Endothelial cell of umbilical vein (primary cell): ENCODE measurements around the gene PACSIN2. TPM values are rescaled to one million over a fixed set of nuclear protein-coding genes. Genes with fewer than 3 reads are reported as not detected.

ENCODE experiments used
- BruUV-seq: library from RNA; stranded (reverse); fragments of 400-500 nt; replicated peaks from 2 replicates; lab custom pipeline; 2021; lab: Mats Ljungman, UMichigan
- CTCF ChIA-PET: fragments of 300-600, 350-600 bp; sonication (Branson Sonifier 250); formaldehyde crosslinking; loops from one replicate; lab custom pipeline; 2021; ENCODE audit warnings: antibody characterized with exemption, inconsistent platforms; lab: Charles Lee
- POLR2A ChIA-PET: fragments of 300-600, 350-600 bp; sonication (Branson Sonifier 250); formaldehyde crosslinking; loops from one replicate; lab custom pipeline; 2021; ENCODE audit warnings: antibody characterized with exemption, inconsistent platforms; lab: Charles Lee
- DNase-seq: peaks from one replicate; pipeline ENCODE4 v3.0.0-alpha.2; 2011; ENCODE audit warnings: low read depth, low spot score
- FAIRE-seq: peaks from 2 replicates; lab custom pipeline; 2011; peaks lifted over from hg19 to GRCh38; lab: Jason Lieb, UNC
- H2AFZ ChIP-seq: 2 replicates; pipeline ENCODE4 v1.6.0; 2012; ENCODE audit warnings: low read depth, low read length, control low read depth, inconsistent platforms
- H3K27ac ChIP-seq: 2 replicates; pipeline ENCODE4 v1.5.1; 2011; ENCODE audit warnings: low read depth, mild to moderate bottlenecking, control low read depth, low read length, moderate library complexity; ENCODE audit not compliant: insufficient read depth
- H3K27me3 ChIP-seq, 2 experiments: 2 replicates each; pipeline versions ENCODE4 v1.6.0 to v1.6.1; 2011; ENCODE audit warnings: low read length in 2 of 2, mixed read lengths in 1 of 2; ENCODE audit not compliant: control insufficient read depth in 2 of 2, insufficient read depth in 2 of 2
- H3K36me3 ChIP-seq, 2 experiments: 2 replicates in 1 of 2; 3 replicates in 1 of 2; pipeline ENCODE4 v1.5.1; 2011; ENCODE audit warnings: low read length in 2 of 2, mild to moderate bottlenecking in 1 of 2, moderate library complexity in 1 of 2; ENCODE audit not compliant: control insufficient read depth in 2 of 2, insufficient read depth in 2 of 2; ENCODE audit errors: extremely low read depth in 1 of 2
- H3K4me1 ChIP-seq: 3 replicates; pipeline ENCODE4 v1.5.1; 2011; ENCODE audit warnings: mild to moderate bottlenecking, low read length; ENCODE audit not compliant: control insufficient read depth, insufficient read depth; ENCODE audit errors: extremely low read depth
- H3K4me2 ChIP-seq: 2 replicates; pipeline ENCODE4 v1.6.1; 2011; ENCODE audit warnings: low read length, control low read depth, mixed read lengths; ENCODE audit not compliant: insufficient read depth
- H3K4me3 ChIP-seq, 3 experiments: fragments of 200-600 bp in 1 of 3; sonication (generic), shearing (Covaris generic) in 1 of 3; replicated peaks in 1 of 3; 2 replicates each; pipeline ENCODE4 v1.5.1; 2011 to 2016; ENCODE audit warnings: control low read depth in 3 of 3, low read length in 3 of 3, mild to moderate bottlenecking in 2 of 3, inconsistent platforms in 1 of 3, low read depth in 1 of 3, moderate library complexity in 1 of 3; ENCODE audit not compliant: insufficient read depth in 1 of 3
- H3K79me2 ChIP-seq: 2 replicates; pipeline ENCODE4 v1.6.0; 2012; ENCODE audit warnings: low read length, inconsistent platforms; ENCODE audit not compliant: control insufficient read depth, insufficient read depth
- H3K9ac ChIP-seq: replicated peaks from 2 replicates; pipeline ENCODE3; 2011; ENCODE audit warnings: low read length, control low read depth; ENCODE audit not compliant: insufficient read depth; ENCODE audit errors: extremely low read depth
- H3K9me1 ChIP-seq: replicated peaks from 3 replicates; pipeline ENCODE4 v1.6.0; 2011; ENCODE audit warnings: mild to moderate bottlenecking, low read length; ENCODE audit not compliant: control insufficient read depth, insufficient read depth; ENCODE audit errors: extremely low read depth
- H3K9me3 ChIP-seq: replicated peaks from 2 replicates; pipeline ENCODE4 v1.5.1; 2012; ENCODE audit warnings: low read length, inconsistent platforms; ENCODE audit not compliant: control insufficient read depth, insufficient read depth
- H4K20me1 ChIP-seq: replicated peaks from 2 replicates; pipeline ENCODE3; 2011; ENCODE audit warnings: mild to moderate bottlenecking, low read length; ENCODE audit not compliant: control insufficient read depth, insufficient read depth; ENCODE audit errors: extremely low read depth
- EZH2 ChIP-seq: IDR thresholded peaks from 2 replicates; pipeline ENCODE4 v1.6.1; 2012; ENCODE audit warnings: borderline replicate concordance, low read depth, mild to moderate bottlenecking, moderate library complexity, low read length, inconsistent platforms; ENCODE audit not compliant: severe bottlenecking
- FOS ChIP-seq: IDR thresholded peaks from 2 replicates; pipeline ENCODE4 v1.6.1; 2011; ENCODE audit warnings: mild to moderate bottlenecking, low read length, moderate library complexity, borderline replicate concordance; ENCODE audit not compliant: insufficient read depth
- GATA2 ChIP-seq: IDR thresholded peaks from 2 replicates; pipeline ENCODE4 v1.7.0; 2011; ENCODE audit warnings: low read depth, mild to moderate bottlenecking, moderate library complexity, mixed read lengths, low read length; ENCODE audit not compliant: insufficient read length, insufficient read depth
- JUN ChIP-seq: IDR thresholded peaks from 2 replicates; pipeline ENCODE4 v1.6.1; 2011; ENCODE audit warnings: borderline replicate concordance, low read depth; ENCODE audit not compliant: insufficient read length, insufficient read depth
- MAX ChIP-seq: IDR thresholded peaks from 2 replicates; pipeline ENCODE4 v1.6.1; 2011; ENCODE audit not compliant: insufficient read depth, insufficient read length
- MYC ChIP-seq: IDR thresholded peaks from one replicate; pipeline ENCODE4 v1.6.1; 2011; ENCODE audit warnings: mild to moderate bottlenecking, low read depth, low read length
- POLR2A ChIP-seq: IDR thresholded peaks from 2 replicates; pipeline ENCODE4 v1.6.1; 2012; ENCODE audit warnings: low read depth, mild to moderate bottlenecking, control low read depth, low read length
- POLR2AphosphoS5 ChIP-seq: IDR thresholded peaks from 2 replicates; pipeline ENCODE4 v1.6.1; 2012; ENCODE audit warnings: low read depth, mild to moderate bottlenecking, control low read depth, low read length, moderate library complexity; ENCODE audit not compliant: insufficient read depth
- dilution Hi-C: fragments of 300-500 bp; cut with MboI; formaldehyde crosslinking; loops from one replicate; pipeline ENCODE4 v1.15.0; 2019; ENCODE audit warnings: low sequenced_read_pairs; ENCODE audit not compliant: extremely low pct_ligation_motif_present
- intact Hi-C: fragments of 100-400 bp; cut with micrococcal nuclease; formaldehyde crosslinking; loops from one replicate; pipeline ENCODE4 v1.10.0; 2022
- polyA plus RNA-seq, 4 experiments: library from polyadenylated mRNA; depleted of rRNA in 3 of 4; stranded (reverse) in 3 of 4; unstranded in 1 of 4; fragments of >200 nt; gene quantifications; 2 replicates each; pipeline versions ENCODE4 v1.2.1 to v1.2.3, GENCODE V29; 2011 to 2012; ENCODE audit warnings: missing spikeins in 1 of 4
- total RNA-seq: library from RNA; stranded (reverse); gene quantifications from 2 replicates; pipeline ENCODE4 v1.2.3, GENCODE V29; 2021
- TF ChIP-seq, protein P1 (sequence below), 2 donors: IDR thresholded peaks; 1 replicate in 1 of 2; 2 replicates in 1 of 2; pipeline ENCODE4 v1.5.1; 2011; ENCODE audit warnings: low read length in 2 of 2, mild to moderate bottlenecking in 2 of 2, moderate library complexity in 2 of 2, control low read depth in 1 of 2, inconsistent platforms in 1 of 2, low read depth in 1 of 2; ENCODE audit not compliant: insufficient read depth in 1 of 2; ENCODE audit errors: extremely low read depth in 1 of 2

PACSIN2 gene
- total and polyA plus RNA-seq, 2 donors (not counting 3 experiments of a cell fraction or from before 2014, with no cell fraction given) = 46.2 to 64.5 TPM

DNA sequence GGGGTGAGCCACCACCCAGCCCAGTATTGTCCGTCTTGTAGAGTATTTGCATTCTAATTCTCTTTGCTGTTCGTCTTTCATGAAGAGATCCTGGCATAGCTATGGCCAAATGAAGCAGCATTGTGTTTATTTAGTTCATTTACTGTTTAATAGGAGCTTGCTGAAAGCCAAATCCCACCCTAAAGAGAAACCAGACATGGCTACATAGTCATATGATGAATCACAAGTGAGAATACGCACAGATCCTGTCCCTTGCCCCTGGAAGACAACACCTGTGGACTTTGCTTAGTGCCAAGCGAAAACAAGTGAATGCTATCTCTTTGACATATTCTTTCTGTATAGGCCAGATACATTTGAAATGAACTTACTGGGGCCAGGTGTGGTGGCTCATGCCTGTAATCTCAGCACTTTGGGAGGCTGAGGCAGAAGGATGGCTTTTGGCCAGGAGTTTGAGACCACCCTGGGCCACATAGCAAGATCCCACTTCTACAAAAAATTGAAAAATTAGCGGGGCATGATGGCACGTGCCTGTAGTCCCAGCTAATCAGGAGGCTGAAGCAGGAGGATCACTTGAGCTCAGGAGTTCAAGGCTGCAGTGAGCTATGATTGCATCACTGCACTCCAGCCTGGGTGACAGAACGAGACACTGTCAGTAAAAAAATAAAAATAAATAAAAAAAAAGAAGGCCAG lies 152.8 kb downstream of the PACSIN2 start:
- DNase-seq (no peak), FAIRE-seq (no peak)
- Histone ChIP-seq H3K4me3 (no peak overlapping the region), H3K27me3 (no peaks in the 10 kb centered on the region), H4K20me1 (no peaks in the 10 kb centered on the region), H3K36me3 (no peaks in the 10 kb centered on the region), H3K79me2 (no peaks in the 10 kb centered on the region), H3K9me3 (no peaks in the 10 kb centered on the region), H3K27ac (no peak overlapping the region), H3K9me1 (no peaks in the 10 kb centered on the region), H3K4me1 (no peaks in the 10 kb centered on the region), H3K4me2 (no peak overlapping the region), H3K9ac (no peak overlapping the region), H2AFZ (no peak overlapping the region)
- no TSS peak for BruUV-seq
- intact Hi-C loops (no loop called here), dilution Hi-C loops (no loop called here)
- ChIA-PET CTCF (no interaction called here), POLR2A (no interaction called here)
- TF ChIP-seq MAX (no peak), JUN (no peak), POLR2AphosphoS5 (no peak), POLR2A (no peak), EZH2 (no peak), FOS (no peak), MYC (no peak), GATA2 (no peak)
- TF ChIP-seq, protein P1, sequence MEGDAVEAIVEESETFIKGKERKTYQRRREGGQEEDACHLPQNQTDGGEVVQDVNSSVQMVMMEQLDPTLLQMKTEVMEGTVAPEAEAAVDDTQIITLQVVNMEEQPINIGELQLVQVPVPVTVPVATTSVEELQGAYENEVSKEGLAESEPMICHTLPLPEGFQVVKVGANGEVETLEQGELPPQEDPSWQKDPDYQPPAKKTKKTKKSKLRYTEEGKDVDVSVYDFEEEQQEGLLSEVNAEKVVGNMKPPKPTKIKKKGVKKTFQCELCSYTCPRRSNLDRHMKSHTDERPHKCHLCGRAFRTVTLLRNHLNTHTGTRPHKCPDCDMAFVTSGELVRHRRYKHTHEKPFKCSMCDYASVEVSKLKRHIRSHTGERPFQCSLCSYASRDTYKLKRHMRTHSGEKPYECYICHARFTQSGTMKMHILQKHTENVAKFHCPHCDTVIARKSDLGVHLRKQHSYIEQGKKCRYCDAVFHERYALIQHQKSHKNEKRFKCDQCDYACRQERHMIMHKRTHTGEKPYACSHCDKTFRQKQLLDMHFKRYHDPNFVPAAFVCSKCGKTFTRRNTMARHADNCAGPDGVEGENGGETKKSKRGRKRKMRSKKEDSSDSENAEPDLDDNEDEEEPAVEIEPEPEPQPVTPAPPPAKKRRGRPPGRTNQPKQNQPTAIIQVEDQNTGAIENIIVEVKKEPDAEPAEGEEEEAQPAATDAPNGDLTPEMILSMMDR (IDR thresholded peaks at IDR 0.05; ENCODE audit: extremely low read depth in 1 of 2, insufficient read depth in 1 of 2, low read depth in 1 of 2, low read length in 2 of 2) = no peak
